Vagina (tissue), 2 donors: Measurements from ENCODE around the gene PTER.

ENCODE experiments used
- CTCF ChIP-seq, 3 experiments: fragments of 450-650 bp in 2 of 3; fragments of 200-600 bp in 1 of 3; sonication (generic) in 1 of 3; IDR thresholded peaks; one replicate each; pipeline ENCODE4 v1.5.1; 2017 to 2019; ENCODE audit warnings: antibody characterized with exemption in 3 of 3, mild to moderate bottlenecking in 2 of 3, moderate library complexity in 2 of 3
- POLR2A ChIP-seq, 2 donors: fragments of 450-650 bp; IDR thresholded peaks; one replicate each; pipeline ENCODE4 v1.6.1; 2017; ENCODE audit warnings: antibody characterized with exemption in 2 of 2, mild to moderate bottlenecking in 2 of 2, moderate library complexity in 2 of 2

GRCh38 chr10:16441173-16441840 is 4.5 kb downstream of the PTER start:
- TF ChIP-seq CTCF (IDR thresholded peaks at IDR 0.05) (no peak), POLR2A (IDR thresholded peaks at IDR 0.05) (no peak)
